MM.1S (cell line): ENCODE results near the gene TYW5.

Experiments used
- CTCF ChIP-seq: fragments of 300-600 bp; sonication (generic); IDR thresholded peaks from 2 replicates; pipeline ENCODE4 v1.5.1; 2016; ENCODE audit warnings: antibody characterized with exemption, low read length, mixed read lengths
- EZH2 ChIP-seq: fragments of 300-600 bp; sonication (generic); optimal IDR thresholded peaks from 2 replicates; pipeline ENCODE3; 2017; ENCODE audit warnings: low read depth, mild to moderate bottlenecking, antibody characterized with exemption, low read length, mixed read lengths

DNA sequence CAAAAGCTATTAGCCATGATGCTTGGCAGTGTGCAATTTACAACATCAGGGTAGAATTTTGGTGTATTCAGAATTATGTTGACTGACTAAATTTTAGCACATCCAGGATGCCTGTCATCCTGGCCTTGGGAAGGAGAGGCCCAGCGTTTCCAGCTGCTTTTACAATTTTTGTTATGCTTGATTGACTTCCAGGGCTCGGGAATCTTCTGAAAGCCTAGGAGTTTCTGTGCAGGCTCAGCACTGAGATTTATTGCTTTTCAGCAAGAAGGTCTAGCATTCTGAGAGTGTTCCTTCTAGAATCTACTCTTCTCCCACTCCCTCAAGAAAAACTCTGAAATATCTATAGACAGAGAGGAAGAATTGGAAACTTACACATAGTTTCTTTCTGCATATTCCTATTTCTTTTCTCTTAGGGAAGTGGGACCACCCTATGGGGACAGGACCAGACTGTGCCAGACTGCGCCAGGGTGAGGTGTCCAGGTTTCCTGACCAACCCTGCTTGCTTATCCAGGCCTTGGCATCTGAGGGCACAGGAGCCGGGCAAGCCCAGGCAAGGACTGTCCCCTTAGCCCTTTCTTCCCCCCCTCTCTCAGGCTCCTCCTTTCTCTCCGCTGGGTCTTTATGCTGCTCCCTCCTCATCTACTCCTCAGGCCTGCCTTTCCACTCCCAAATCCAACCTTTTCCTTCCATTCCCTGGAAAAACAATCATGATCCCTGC is 27.0 kb upstream of the TYW5 start:
- no peak for TF ChIP-seq CTCF
- no peak for TF ChIP-seq EZH2
